GM19099 (cell line): ENCODE data around the gene OR56B4.

Source experiments
- POLR2A ChIP-seq: IDR thresholded peaks from 3 replicates; pipeline ENCODE4 v1.6.1; 2011; ENCODE audit warnings: low read depth; ENCODE audit not compliant: insufficient read length; ENCODE audit errors: extremely low read depth

Gene OR56B4

DNA sequence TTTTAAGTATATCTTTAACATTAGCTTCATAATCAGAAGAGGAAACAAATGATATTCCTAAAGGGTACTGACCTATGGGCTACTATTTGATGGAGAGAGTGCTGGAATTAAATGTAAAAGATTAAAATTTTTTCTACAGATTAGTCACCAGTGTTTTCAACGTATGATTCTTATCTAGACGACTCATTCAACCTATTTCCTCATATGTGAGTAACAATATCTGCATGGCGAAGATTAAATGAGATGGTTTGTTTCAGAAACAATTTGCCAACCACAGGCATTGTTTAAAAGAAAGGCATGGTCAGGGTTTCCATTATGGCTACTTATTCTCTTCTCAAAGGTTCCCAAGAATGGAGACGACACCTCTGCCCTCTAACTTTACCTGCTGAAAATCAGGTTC lies 20.4 kb downstream of the OR56B4 start:
- TF ChIP-seq POLR2A, result no peak

GRCh38 chr11:6129011-6129410 lies 21.5 kb downstream of the OR56B4 start:
- TF ChIP-seq POLR2A, result no peak

- no peak for TF ChIP-seq POLR2A
Measured at GRCh38 chr11:6129635-6130034, 22.2 kb downstream of the OR56B4 start.

- no peak for TF ChIP-seq POLR2A
Measured at GRCh38 chr11:6132431-6132830, 24.9 kb downstream of the OR56B4 start.

DNA sequence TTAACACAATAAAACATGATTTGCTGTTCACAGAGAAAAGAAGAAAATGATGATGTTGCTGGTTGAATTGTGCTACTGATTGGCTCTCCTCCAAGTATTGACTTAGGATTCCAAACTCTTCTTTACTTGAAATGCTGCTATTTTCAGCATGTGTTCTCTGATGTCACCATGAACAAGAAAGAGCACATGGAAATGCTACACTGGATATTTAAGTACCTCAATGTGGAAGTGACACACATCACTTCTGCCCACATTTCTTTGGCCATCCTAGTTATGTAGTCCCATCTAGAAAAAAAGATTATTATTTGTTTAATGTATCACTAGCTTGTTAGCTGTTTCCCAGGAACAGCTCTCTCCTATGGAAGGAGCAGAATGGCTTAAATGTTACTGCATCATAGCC lies 35.5 kb downstream of the OR56B4 start:
- no peak for TF ChIP-seq POLR2A

DNA sequence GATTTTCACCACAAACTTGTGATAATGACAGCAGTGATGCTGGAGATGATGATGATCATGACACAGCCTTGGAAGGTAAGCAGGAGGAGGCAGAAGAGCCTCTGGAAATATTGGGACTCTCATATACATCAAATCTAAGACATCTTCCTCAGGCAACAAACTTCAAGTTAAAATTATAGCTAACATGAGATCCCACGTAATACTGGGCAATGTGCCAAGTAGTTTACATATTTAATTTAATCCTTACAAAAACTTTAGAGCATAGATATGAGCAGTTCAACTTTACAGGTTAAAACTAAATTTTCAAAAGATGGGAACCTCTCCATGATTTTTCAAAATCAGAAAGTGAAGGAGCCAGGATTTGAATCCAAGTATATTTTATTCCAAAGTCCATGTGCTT lies 43.6 kb downstream of the OR56B4 start:
- TF ChIP-seq POLR2A, result no peak

- TF ChIP-seq POLR2A, result no peak
Measured at GRCh38 chr11:6152126-6152525, 44.6 kb downstream of the OR56B4 start.

DNA sequence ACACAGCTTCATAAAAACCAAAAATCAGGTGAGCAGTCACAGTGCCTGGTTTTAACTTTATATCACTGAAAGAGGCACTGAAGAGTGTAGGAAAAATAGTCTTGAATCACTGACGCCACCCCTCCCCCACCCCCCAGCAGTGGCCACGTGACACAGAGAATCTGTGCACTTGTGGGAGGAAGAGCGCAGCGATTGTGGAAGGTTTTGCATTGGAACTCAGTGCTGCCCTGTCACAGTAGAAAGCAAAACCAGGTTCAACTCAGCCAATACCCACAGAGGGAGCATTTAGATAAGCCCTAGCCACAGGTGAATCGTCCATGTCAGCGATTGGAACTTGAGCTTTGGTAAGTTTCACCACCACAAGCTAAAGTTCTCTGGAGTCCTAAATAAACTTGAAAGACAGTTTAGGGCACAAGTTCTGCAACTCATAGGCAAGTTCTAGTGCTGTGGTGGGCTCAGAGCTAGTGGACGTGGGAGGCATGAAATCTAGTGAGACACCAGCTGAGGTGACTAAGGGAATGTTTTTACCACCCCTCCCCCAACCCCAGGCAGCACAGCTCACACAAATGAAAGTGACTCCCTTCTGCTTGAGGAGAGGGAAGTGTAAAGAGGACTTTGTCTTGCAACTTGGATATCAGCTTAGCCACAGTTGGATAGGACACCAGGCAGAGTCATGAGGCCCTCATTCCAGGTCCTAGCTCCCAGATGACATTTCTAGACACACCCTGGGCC lies 49.3 kb downstream of the OR56B4 start:
- TF ChIP-seq POLR2A, result no peak
